ENCODE data around the gene LGALS3.

The LGALS3 gene

DNA sequence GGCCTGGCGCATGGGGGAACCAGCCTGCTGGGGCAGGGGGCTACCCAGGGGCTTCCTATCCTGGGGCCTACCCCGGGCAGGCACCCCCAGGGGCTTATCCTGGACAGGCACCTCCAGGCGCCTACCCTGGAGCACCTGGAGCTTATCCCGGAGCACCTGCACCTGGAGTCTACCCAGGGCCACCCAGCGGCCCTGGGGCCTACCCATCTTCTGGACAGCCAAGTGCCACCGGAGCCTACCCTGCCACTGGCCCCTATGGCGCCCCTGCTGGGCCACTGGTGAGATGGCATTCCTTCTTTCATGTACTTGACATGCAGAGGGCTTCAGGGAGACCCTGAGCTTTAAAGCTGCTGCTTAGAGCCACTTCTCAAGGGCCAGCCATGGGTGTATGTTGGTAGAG is 9.0 kb downstream of the LGALS3 start:
- no peak overlapping the region for H3K4me3 ChIP-seq (ENCODE audit: low read length)
- peaks cover 21% of the 10 kb centered on the region for H3K36me3 ChIP-seq (ENCODE audit: control insufficient read depth, low read depth, low read length)
- H3K27me3 ChIP-seq (ENCODE audit: control insufficient read depth, insufficient read depth, low read length) = no peaks in the 10 kb centered on the region
- no peak overlapping the region for H3K9ac ChIP-seq (ENCODE audit: low read length)
- no peak overlapping the region for H3K27ac ChIP-seq (ENCODE audit: low read length)
- H3K9me3 ChIP-seq (ENCODE audit: control insufficient read depth, low read depth, low read length) = no peaks in the 10 kb centered on the region
- H3K4me1 ChIP-seq (ENCODE audit: control insufficient read depth, low read depth, low read length) = no peaks in the 10 kb centered on the region

- Histone ChIP-seq H3K27me3 (ENCODE audit: control insufficient read depth, insufficient read depth, low read length) (no peaks in the 10 kb centered on the region), H3K9ac (ENCODE audit: low read length) (no peak overlapping the region), H3K36me3 (ENCODE audit: control insufficient read depth, low read depth, low read length) (peaks cover 21% of the 10 kb centered on the region), H3K4me1 (ENCODE audit: control insufficient read depth, low read depth, low read length) (no peaks in the 10 kb centered on the region), H3K27ac (ENCODE audit: low read length) (no peak overlapping the region), H3K4me3 (ENCODE audit: low read length) (no peak overlapping the region), H3K9me3 (ENCODE audit: control insufficient read depth, low read depth, low read length) (no peaks in the 10 kb centered on the region)
Observed at GRCh38 chr14:55139141-55139540, 10.1 kb downstream of the LGALS3 start.

- Histone ChIP-seq H3K36me3 (ENCODE audit: control insufficient read depth, low read depth, low read length) (peaks cover 23% of the 10 kb centered on the region), H3K9ac (ENCODE audit: low read length) (no peak overlapping the region), H3K27ac (ENCODE audit: low read length) (no peak overlapping the region), H3K4me3 (ENCODE audit: low read length) (no peak overlapping the region), H3K4me1 (ENCODE audit: control insufficient read depth, low read depth, low read length) (no peaks in the 10 kb centered on the region), H3K9me3 (ENCODE audit: control insufficient read depth, low read depth, low read length) (no peaks in the 10 kb centered on the region), H3K27me3 (ENCODE audit: control insufficient read depth, insufficient read depth, low read length) (no peaks in the 10 kb centered on the region)
Observed at GRCh38 chr14:55139696-55140509, 10.9 kb downstream of the LGALS3 start.

GRCh38 chr14:55141825-55142224 is 12.8 kb downstream of the LGALS3 start:
- Histone ChIP-seq H3K9ac (ENCODE audit: low read length) (no peak overlapping the region), H3K4me3 (ENCODE audit: low read length) (no peak overlapping the region)

GRCh38 chr14:55142466-55142865 is 13.4 kb downstream of the LGALS3 start:
- H3K4me1 ChIP-seq (ENCODE audit: control insufficient read depth, low read depth, low read length) = no peaks in the 10 kb centered on the region
- H3K4me3 ChIP-seq (ENCODE audit: low read length) = no peak overlapping the region
- no peaks in the 10 kb centered on the region for H3K9me3 ChIP-seq (ENCODE audit: control insufficient read depth, low read depth, low read length)
- no peak overlapping the region for H3K9ac ChIP-seq (ENCODE audit: low read length)
- H3K36me3 ChIP-seq (ENCODE audit: control insufficient read depth, low read depth, low read length) = peaks cover 46% of the 10 kb centered on the region
- H3K27ac ChIP-seq (ENCODE audit: low read length) = no peak overlapping the region
- H3K27me3 ChIP-seq (ENCODE audit: control insufficient read depth, insufficient read depth, low read length) = no peaks in the 10 kb centered on the region

More at GRCh38 chr14:55141825-55142224, 12.8 kb downstream of the LGALS3 start:
- Histone ChIP-seq H3K4me1 (ENCODE audit: control insufficient read depth, low read depth, low read length) (no peaks in the 10 kb centered on the region), H3K27me3 (ENCODE audit: control insufficient read depth, insufficient read depth, low read length) (no peaks in the 10 kb centered on the region), H3K9me3 (ENCODE audit: control insufficient read depth, low read depth, low read length) (no peaks in the 10 kb centered on the region), H3K36me3 (ENCODE audit: control insufficient read depth, low read depth, low read length) (peaks cover 40% of the 10 kb centered on the region), H3K27ac (ENCODE audit: low read length) (no peak overlapping the region)

DNA sequence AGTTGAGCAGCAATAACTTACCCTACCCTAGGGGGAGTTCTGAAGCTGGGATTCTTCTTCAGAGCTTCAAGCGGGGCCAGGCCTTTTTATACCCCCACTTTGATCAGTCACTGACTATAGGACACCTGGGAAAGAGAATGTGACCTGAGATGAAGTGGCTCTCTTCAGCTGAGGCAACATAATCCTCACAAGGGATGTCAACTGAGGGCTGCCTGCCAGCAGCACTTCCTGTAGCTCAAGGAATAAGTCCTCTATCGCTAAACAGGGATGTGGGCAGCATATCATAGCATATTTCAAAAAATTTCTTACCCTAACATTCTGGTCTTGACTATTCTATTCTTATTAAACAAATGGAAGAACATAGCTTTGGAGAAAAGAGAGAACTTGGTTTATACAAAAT is 17.4 kb downstream of the LGALS3 start:
- Histone ChIP-seq H3K4me1 (ENCODE audit: control insufficient read depth, low read depth, low read length) (no peaks in the 10 kb centered on the region), H3K9me3 (ENCODE audit: control insufficient read depth, low read depth, low read length) (no peaks in the 10 kb centered on the region), H3K27me3 (ENCODE audit: control insufficient read depth, insufficient read depth, low read length) (no peaks in the 10 kb centered on the region), H3K4me3 (ENCODE audit: low read length) (no peak overlapping the region), H3K36me3 (ENCODE audit: control insufficient read depth, low read depth, low read length) (peaks cover 75% of the 10 kb centered on the region), H3K27ac (ENCODE audit: low read length) (no peak overlapping the region), H3K9ac (ENCODE audit: low read length) (no peak overlapping the region)

DNA sequence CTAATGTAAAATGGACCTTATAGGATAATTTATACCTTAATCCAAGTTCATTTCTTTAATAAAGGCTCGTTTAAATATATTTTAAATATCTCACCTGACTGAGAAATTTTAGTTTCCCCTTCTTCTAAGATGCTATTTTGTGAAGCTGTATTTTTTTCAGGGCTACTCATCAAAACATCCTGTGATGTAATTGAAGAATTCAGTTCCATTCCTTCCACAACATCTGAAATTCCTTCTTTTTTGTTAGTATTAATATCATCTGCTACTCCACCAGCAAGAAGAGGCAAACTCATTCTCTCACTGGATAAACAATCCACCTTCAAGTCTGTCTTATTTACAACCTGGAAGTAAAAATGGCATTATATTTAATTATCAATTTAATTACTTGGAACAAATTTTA is 22.5 kb downstream of the LGALS3 start:
- Histone ChIP-seq H3K4me3 (ENCODE audit: low read length) (no peak overlapping the region), H3K27ac (ENCODE audit: low read length) (no peak overlapping the region), H3K27me3 (ENCODE audit: control insufficient read depth, insufficient read depth, low read length) (no peaks in the 10 kb centered on the region), H3K36me3 (ENCODE audit: control insufficient read depth, low read depth, low read length) (peaks cover 87% of the 10 kb centered on the region), H3K4me1 (ENCODE audit: control insufficient read depth, low read depth, low read length) (no peaks in the 10 kb centered on the region), H3K9me3 (ENCODE audit: control insufficient read depth, low read depth, low read length) (no peaks in the 10 kb centered on the region), H3K9ac (ENCODE audit: low read length) (no peak overlapping the region)

DNA sequence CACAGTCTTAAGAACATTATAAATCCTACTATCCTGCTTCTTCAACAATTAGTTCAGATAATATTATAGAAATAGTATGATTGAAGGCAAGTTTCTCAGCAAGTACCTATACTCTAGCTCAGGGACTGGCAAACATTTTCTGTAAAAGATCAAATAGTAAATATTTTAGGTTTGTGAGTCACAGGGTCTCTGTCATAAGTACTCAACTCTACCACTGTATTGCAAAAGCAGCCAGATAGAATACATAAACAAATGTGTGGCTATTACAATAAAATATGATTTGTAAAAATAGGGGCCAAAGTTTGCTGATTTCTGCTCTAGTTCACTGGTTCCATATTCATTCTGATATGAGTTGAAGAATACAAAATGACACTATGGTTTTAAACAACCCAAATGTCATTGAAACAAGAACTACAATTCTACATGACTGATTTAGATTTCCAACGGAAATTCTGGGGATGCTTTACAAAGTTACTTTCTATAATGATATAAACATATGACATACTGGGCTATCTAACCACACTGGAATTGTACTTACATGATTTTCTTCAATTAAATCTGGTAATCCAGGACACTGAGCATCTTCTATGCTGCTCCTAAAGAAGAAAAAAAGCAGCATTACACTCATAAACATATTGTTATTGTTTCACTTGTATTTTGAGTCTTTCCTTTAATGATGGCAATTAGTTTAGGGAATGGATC is 23.2 kb downstream of the LGALS3 start:
- no peaks in the 10 kb centered on the region for H3K4me1 ChIP-seq (ENCODE audit: control insufficient read depth, low read depth, low read length)
- H3K36me3 ChIP-seq (ENCODE audit: control insufficient read depth, low read depth, low read length) = peaks cover 87% of the 10 kb centered on the region
- no peak overlapping the region for H3K4me3 ChIP-seq (ENCODE audit: low read length)
- H3K9me3 ChIP-seq (ENCODE audit: control insufficient read depth, low read depth, low read length) = no peaks in the 10 kb centered on the region
- H3K27me3 ChIP-seq (ENCODE audit: control insufficient read depth, insufficient read depth, low read length) = no peaks in the 10 kb centered on the region
- no peak overlapping the region for H3K9ac ChIP-seq (ENCODE audit: low read length)
- no peak overlapping the region for H3K27ac ChIP-seq (ENCODE audit: low read length)

DNA sequence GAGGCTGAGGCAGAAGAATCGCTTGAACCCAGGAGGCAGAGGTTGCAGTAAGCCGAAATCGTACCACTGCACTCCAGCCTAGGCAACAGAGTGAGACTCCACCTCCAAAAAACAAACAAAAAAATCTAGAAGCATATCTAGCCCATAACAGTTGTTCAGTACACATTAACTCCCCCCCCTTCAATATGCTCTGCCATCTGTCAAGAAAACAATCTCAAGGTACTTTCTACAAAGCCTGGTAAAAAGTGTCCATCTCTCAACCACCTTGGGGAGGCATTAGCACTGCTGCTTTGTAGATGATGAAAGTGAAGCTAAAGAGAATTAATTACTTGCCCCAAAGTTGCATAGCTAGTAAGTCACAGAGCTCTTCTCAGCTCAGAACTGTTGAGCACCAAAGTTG is 24.9 kb downstream of the LGALS3 start:
- H3K4me1 ChIP-seq (ENCODE audit: control insufficient read depth, low read depth, low read length) = no peaks in the 10 kb centered on the region
- H3K27ac ChIP-seq (ENCODE audit: low read length) = no peak overlapping the region
- H3K4me3 ChIP-seq (ENCODE audit: low read length) = no peak overlapping the region
- H3K9ac ChIP-seq (ENCODE audit: low read length) = no peak overlapping the region
- H3K9me3 ChIP-seq (ENCODE audit: control insufficient read depth, low read depth, low read length) = no peaks in the 10 kb centered on the region
- H3K36me3 ChIP-seq (ENCODE audit: control insufficient read depth, low read depth, low read length) = peaks cover 85% of the 10 kb centered on the region
- H3K27me3 ChIP-seq (ENCODE audit: control insufficient read depth, insufficient read depth, low read length) = no peaks in the 10 kb centered on the region

- Histone ChIP-seq H3K4me1 (ENCODE audit: control insufficient read depth, low read depth, low read length) (no peaks in the 10 kb centered on the region), H3K9me3 (ENCODE audit: control insufficient read depth, low read depth, low read length) (no peaks in the 10 kb centered on the region), H3K27me3 (ENCODE audit: control insufficient read depth, insufficient read depth, low read length) (no peaks in the 10 kb centered on the region), H3K36me3 (ENCODE audit: control insufficient read depth, low read depth, low read length) (peaks cover 77% of the 10 kb centered on the region), H3K27ac (ENCODE audit: low read length) (no peak overlapping the region), H3K9ac (ENCODE audit: low read length) (no peak overlapping the region), H3K4me3 (ENCODE audit: low read length) (no peak overlapping the region)
Observed at GRCh38 chr14:55157080-55157479, 28.0 kb downstream of the LGALS3 start.

DNA sequence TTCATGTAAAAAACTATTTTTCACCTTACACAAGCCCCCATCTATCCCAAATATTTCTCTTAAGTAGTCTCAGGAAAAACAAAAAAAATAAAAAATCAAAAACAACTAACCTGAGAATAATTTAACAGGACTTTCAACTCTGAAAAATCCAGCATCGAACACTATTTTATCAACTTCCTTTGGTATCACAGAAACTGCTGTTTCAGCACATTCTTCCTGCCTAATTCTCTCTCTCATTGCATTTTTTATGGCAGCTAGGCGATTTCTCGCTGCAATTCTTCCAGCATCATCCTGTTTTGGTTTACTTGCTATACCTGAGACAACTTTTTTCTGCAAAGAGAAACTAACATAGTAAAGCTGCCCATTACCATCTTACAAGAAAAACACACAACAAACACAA is 29.4 kb downstream of the LGALS3 start:
- no peaks in the 10 kb centered on the region for H3K4me1 ChIP-seq (ENCODE audit: control insufficient read depth, low read depth, low read length)
- H3K9me3 ChIP-seq (ENCODE audit: control insufficient read depth, low read depth, low read length) = no peaks in the 10 kb centered on the region
- H3K27me3 ChIP-seq (ENCODE audit: control insufficient read depth, insufficient read depth, low read length) = no peaks in the 10 kb centered on the region
- H3K27ac ChIP-seq (ENCODE audit: low read length) = no peak overlapping the region
- no peak overlapping the region for H3K9ac ChIP-seq (ENCODE audit: low read length)
- H3K4me3 ChIP-seq (ENCODE audit: low read length) = no peak overlapping the region
- peaks cover 77% of the 10 kb centered on the region for H3K36me3 ChIP-seq (ENCODE audit: control insufficient read depth, low read depth, low read length)

GRCh38 chr14:55160989-55161388 is 31.9 kb downstream of the LGALS3 start:
- Histone ChIP-seq H3K36me3 (ENCODE audit: control insufficient read depth, low read depth, low read length) (peaks cover 82% of the 10 kb centered on the region), H3K27ac (ENCODE audit: low read length) (no peak overlapping the region), H3K4me3 (ENCODE audit: low read length) (no peak overlapping the region), H3K9ac (ENCODE audit: low read length) (no peak overlapping the region), H3K4me1 (ENCODE audit: control insufficient read depth, low read depth, low read length) (no peaks in the 10 kb centered on the region), H3K9me3 (ENCODE audit: control insufficient read depth, low read depth, low read length) (no peaks in the 10 kb centered on the region), H3K27me3 (ENCODE audit: control insufficient read depth, insufficient read depth, low read length) (no peaks in the 10 kb centered on the region)
